ENCODE results near the gene LPAR5.

The LPAR5 gene

DNA sequence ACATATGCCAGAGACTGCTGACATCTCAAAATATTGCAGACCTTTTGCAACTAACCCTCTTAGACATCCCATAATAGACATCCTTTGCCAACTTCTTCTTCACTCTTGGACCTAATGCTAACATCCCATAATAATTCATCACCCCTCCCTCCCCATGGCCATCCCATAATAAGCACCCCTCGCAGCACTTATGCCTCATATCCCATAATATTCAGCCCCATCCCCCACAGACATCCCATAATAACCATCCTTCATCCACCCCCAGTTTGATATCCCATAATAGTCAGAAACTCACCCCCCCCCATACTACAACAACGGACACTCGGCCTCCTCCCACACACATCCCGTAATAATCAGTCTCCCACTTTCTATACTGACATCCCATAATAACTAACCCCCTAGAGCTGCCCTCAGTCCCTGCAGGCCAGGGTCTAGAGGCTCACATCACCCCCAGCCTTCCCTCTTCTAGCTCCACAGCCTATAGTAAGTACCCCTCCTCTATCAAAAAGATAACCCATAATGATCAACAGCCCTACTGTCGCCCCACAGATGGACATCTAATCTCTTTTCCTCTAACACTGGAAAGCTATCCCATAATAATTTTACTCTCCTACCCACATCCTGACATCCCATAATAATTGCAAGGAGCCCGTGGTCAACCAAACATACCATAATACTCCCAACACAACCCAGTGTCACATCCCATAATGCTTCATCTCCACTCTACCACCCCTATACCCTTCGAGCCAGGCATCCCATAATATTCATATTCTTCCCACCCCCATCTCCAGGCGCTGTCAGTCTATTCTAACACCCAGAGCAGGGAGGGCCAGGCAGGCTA is 27.8 kb downstream of the LPAR5 start (continued):
- TF ChIP-seq ZNF777 (tag by site-specific recombination; IDR thresholded peaks at IDR 0.05; ENCODE audit: borderline replicate concordance) (no peak), PRDM6 (tag by site-specific recombination; IDR thresholded peaks at IDR 0.05) (no peak), ZNF324 (tag by site-specific recombination; IDR thresholded peaks at IDR 0.05) (peak; percentile 95), ZNF292 (tag by site-specific recombination; IDR thresholded peaks at IDR 0.05; ENCODE audit: borderline replicate concordance, low read depth) (no peak), ZNF16 (tag by site-specific recombination; IDR thresholded peaks at IDR 0.05; ENCODE audit: low read depth) (no peak), ZXDB (tag by site-specific recombination; IDR thresholded peaks at IDR 0.05) (peak; percentile 73), ZBTB7A (tag by site-specific recombination; IDR thresholded peaks at IDR 0.05; ENCODE audit: low read depth) (0 out of 2 replicates have a peak, but pooled peaks have one; percentile 55), ZNF621 (tag by site-specific recombination; IDR thresholded peaks at IDR 0.05) (no peak), ZNF792 (tag by site-specific recombination; IDR thresholded peaks at IDR 0.05) (no peak), ZNF513 (tag by site-specific recombination; IDR thresholded peaks at IDR 0.05) (no peak), ZNF571 (tag by site-specific recombination; IDR thresholded peaks at IDR 0.05) (no peak), ZNF184 (tag by site-specific recombination; IDR thresholded peaks at IDR 0.05) (no peak), ZNF426 (tag by site-specific recombination; IDR thresholded peaks at IDR 0.05) (no peak), ZFHX2 (tag by site-specific recombination; conservative IDR thresholded peaks at IDR 0.05) (peak; percentile 94), ZNF133 (tag by site-specific recombination; IDR thresholded peaks at IDR 0.05) (0 out of 2 replicates have a peak, but pooled peaks have one; percentile 18), ZNF549 (tag by site-specific recombination; IDR thresholded peaks at IDR 0.05) (no peak), ZNF768 (tag by site-specific recombination; IDR thresholded peaks at IDR 0.05) (no peak), ZFP69B (tag by site-specific recombination; IDR thresholded peaks at IDR 0.05) (peak; percentile 68; the same call in 1 of the 2 replicates), ZNF394 (tag by site-specific recombination; IDR thresholded peaks at IDR 0.05; ENCODE audit: borderline replicate concordance) (0 out of 2 replicates have a peak, but pooled peaks have one; percentile 24), ZNF707 (tag by site-specific recombination; IDR thresholded peaks at IDR 0.05) (0 out of 2 replicates have a peak, but pooled peaks have one; percentile 21), ZNF626 (tag by site-specific recombination; IDR thresholded peaks at IDR 0.05) (no peak), ZEB2 (tag by site-specific recombination; IDR thresholded peaks at IDR 0.05) (0 out of 2 replicates have a peak, but pooled peaks have one; percentile 61), PRDM1 (tag by site-specific recombination; IDR thresholded peaks at IDR 0.05) (peak; percentile 50), ZNF645 (tag by site-specific recombination; IDR thresholded peaks at IDR 0.05) (0 out of 2 replicates have a peak, but pooled peaks have one; percentile 40), ZNF654 (tag by site-specific recombination; IDR thresholded peaks at IDR 0.05; ENCODE audit: low read depth) (peak; percentile 13; the same call in 1 of the 2 replicates)
- TF ChIP-seq, protein P1, sequence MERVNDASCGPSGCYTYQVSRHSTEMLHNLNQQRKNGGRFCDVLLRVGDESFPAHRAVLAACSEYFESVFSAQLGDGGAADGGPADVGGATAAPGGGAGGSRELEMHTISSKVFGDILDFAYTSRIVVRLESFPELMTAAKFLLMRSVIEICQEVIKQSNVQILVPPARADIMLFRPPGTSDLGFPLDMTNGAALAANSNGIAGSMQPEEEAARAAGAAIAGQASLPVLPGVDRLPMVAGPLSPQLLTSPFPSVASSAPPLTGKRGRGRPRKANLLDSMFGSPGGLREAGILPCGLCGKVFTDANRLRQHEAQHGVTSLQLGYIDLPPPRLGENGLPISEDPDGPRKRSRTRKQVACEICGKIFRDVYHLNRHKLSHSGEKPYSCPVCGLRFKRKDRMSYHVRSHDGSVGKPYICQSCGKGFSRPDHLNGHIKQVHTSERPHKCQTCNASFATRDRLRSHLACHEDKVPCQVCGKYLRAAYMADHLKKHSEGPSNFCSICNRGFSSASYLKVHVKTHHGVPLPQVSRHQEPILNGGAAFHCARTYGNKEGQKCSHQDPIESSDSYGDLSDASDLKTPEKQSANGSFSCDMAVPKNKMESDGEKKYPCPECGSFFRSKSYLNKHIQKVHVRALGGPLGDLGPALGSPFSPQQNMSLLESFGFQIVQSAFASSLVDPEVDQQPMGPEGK (tag by site-specific recombination; IDR thresholded peaks at IDR 0.05) = peak; percentile 98
- TF ChIP-seq, protein P2, sequence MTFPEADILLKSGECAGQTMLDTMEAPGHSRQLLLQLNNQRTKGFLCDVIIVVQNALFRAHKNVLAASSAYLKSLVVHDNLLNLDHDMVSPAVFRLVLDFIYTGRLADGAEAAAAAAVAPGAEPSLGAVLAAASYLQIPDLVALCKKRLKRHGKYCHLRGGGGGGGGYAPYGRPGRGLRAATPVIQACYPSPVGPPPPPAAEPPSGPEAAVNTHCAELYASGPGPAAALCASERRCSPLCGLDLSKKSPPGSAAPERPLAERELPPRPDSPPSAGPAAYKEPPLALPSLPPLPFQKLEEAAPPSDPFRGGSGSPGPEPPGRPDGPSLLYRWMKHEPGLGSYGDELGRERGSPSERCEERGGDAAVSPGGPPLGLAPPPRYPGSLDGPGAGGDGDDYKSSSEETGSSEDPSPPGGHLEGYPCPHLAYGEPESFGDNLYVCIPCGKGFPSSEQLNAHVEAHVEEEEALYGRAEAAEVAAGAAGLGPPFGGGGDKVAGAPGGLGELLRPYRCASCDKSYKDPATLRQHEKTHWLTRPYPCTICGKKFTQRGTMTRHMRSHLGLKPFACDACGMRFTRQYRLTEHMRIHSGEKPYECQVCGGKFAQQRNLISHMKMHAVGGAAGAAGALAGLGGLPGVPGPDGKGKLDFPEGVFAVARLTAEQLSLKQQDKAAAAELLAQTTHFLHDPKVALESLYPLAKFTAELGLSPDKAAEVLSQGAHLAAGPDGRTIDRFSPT (tag by site-specific recombination; IDR thresholded peaks at IDR 0.05) = peak; percentile 76; the same call in 1 of the 2 replicates
